ENCODE measurements around the gene ROPN1L. TPM values are rescaled to one million over a fixed set of nuclear protein-coding genes. Genes with fewer than 3 reads are reported as not detected.

The ROPN1L gene
- total RNA-seq, 1 donor from 2014 or later, result not detected

DNA sequence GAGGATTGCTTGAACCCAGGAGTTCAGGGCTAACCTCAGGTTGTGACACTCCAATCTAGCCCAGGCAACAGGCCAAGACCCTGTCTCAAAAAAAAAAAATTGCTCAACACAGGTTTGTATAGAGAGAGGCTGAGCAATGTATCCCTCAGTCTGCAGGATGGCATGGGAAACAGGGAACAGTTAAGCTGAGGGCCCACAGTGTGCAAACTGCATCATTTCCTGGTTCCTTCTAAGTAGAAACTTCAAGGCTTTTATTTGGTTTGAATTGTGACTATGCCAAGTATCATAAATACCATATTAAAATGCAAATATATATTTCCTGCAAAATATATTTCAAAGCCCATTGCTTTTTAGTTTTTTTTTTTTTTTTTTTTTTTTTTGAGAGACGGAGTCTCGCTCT is 13.7 kb upstream of the ROPN1L start:
- no peak for DNase-seq (ENCODE audit: low spot score)

DNA sequence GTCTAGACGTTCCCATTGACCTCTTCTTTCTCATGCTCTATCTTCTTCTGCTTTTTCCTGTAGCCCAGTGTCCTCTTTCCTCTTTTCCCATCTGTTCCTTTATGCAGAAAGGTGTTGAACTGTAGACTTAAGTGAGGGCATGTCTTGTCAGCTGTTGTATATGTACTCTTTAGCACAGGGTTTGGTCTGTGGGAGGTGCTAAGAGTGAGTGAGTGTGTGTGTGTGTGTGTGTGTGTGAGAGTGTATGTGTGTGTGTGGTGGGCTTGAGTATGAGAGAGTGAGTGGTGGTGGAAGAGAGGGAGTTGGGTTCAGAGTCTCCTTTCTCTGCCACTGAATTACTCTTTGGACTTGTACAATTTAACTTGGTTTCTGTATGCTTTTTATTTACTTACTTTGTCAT is 10.3 kb upstream of the ROPN1L start:
- no peak for DNase-seq (ENCODE audit: low spot score)

GRCh38 chr5:10432059-10433008 is 9.3 kb upstream of the ROPN1L start:
- DNase-seq (ENCODE audit: low spot score), result no peak

DNA sequence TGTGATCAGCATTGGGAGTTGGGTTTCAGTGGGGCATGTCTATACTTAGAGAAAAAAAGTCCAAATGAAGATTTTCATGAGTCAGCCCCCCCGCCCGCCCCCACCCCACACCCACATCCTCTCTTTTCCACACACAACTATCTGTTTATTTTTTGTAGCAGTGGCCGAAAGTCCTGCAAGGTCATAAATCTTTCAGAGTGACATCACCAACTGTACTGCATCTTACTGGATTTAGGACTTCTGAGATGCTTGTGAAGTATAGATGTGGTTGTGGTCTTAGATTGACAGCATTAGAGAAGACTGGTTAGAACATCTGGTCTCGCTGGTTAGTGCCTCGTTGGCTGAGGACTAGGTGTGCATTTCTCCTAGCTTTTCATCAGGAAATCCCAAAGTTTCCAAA is 7.3 kb upstream of the ROPN1L start:
- no peak for DNase-seq (ENCODE audit: low spot score)

DNA sequence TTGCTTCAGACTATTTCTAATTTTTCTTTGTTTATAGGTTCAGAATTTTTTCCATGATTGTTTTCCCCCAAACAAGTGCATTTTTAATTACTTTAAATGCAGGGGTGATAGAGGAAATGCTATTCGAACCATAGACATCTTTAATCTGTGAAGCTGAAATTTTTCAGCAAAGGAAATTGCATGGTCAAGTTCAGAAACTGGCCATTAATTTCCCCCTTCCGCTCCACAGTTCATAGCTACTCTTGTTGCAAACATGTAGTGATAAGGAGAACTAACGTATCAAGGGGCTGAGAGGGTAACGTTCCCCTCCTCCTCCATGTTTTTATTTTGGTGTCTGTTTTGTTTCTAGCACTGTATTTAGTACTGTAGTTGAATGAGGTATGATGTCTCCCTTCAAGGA is 3.4 kb upstream of the ROPN1L start:
- no peak for DNase-seq (ENCODE audit: low spot score)

DNA sequence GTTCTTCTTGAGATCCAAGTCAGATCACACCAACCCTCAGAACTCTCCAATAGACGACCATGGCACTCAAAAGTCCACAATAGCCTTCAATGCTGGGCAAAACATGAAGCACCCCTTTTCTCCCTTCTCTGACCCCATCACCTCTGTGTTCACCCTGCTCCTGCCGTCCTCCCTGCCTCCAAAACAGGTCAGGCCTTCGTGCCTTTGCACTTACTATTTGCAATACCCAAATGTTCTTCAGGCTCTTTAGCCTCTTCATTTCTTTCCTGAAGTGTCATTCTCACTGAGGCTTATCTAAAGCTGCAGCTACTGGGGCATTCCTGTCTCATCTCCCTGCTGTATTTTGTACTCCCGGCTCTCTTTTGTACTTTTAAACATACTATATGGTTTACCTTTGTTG is 2.0 kb upstream of the ROPN1L start:
- DNase-seq (ENCODE audit: low spot score), result no peak

- no peak for DNase-seq (ENCODE audit: low spot score)
Observed at GRCh38 chr5:10440367-10440990, 1.2 kb upstream of the ROPN1L start.

- DNase-seq (ENCODE audit: low spot score), result no peak
Observed at GRCh38 chr5:10441992-10442435, 335 bp downstream of the ROPN1L start.

DNA sequence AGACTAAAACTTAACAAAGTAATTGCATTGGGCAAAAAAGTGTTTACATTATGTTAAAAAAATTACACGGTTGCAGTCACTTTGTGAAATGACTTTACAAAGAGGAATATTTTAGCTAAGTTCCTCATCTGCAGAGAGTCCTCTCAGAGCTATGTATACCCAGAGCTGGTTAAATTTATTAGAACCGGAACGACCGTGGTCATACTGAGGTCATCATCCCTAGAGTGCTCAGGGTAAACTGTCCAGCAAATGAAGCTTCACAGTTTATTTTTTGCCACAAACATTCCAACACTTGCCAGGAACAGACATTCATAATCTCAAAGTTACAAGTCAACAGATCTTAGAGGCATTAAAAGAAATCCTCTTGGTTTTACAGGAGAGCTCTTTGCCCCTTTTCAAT is 897 bp downstream of the ROPN1L start:
- DNase-seq (ENCODE audit: low spot score), result no peak

DNA sequence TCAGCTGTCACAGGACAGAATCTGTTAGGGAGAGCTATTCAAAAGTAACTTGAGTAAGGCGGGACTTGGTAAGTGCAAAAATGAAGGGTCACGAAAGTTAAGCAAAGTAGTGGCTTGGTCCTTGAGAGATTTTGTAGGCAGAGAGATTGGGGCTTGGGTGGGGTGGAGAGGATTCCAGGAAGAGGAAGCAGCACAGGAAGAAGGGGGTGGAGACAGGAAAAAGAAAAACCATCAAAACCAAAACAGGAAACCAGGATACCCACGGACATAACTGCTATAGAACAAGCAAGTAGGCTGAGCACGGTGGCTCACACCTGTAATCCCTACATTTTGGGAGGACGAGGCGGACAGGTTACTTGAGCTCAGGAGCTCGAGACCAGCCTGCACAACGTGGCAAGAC is 3.7 kb downstream of the ROPN1L start:
- no peak for DNase-seq (ENCODE audit: low spot score)

DNA sequence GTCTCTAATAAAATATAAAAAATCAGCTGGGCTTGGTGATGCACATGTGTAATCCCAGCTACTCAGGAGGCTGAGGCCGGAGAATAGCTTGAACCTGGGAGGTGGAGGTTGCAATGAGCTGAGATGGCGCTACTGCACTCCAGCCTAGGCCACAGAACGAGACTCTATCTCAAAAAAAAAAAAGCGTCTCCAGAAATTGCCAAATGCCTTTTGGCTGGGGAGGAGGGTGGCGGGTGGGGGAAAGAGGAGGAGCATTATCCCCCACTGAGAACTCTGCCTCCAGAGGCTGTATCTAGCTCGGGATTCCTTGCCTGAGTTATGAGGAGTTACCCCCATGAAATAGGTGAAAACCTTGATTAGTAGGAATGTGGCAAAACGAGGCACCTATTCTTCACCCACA is 4.8 kb downstream of the ROPN1L start:
- DNase-seq (ENCODE audit: low spot score), result no peak

- DNase-seq (ENCODE audit: low spot score), result no peak
Observed at GRCh38 chr5:10447041-10447440, 5.4 kb downstream of the ROPN1L start.

- DNase-seq (ENCODE audit: low spot score), result peak; percentile 25
Observed at GRCh38 chr5:10448754-10449360, 7.2 kb downstream of the ROPN1L start.

- no peak for DNase-seq (ENCODE audit: low spot score)
Observed at GRCh38 chr5:10451137-10451824, 9.6 kb downstream of the ROPN1L start.

GRCh38 chr5:10452768-10453331 is 11.2 kb downstream of the ROPN1L start:
- DNase-seq (ENCODE audit: low spot score), result no peak

GRCh38 chr5:10453545-10453944 is 11.9 kb downstream of the ROPN1L start:
- DNase-seq (ENCODE audit: low spot score), result no peak

GRCh38 chr5:10454591-10455276 is 13.1 kb downstream of the ROPN1L start:
- DNase-seq (ENCODE audit: low spot score), result no peak

DNA sequence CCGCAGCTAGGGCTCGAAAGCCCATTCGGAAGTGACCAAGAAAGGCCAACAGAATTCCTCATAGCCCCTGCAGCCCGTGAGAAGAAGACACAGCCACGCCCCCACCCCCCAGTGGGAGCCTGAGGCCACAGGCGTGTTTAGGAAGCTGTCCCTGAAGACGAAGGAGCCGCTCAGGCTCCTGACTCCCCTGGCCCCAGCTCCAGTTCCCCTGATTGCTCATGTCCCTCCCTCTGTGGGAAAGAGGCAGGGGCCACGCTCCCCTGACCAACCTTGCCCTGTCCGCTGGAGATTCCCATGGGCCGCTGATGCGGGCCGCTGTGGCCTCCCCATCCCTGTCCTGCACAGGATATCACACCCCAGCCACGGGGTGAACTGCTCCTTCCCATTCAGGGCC is 13.6 kb downstream of the ROPN1L start:
- no peak for DNase-seq (ENCODE audit: low spot score)

DNA sequence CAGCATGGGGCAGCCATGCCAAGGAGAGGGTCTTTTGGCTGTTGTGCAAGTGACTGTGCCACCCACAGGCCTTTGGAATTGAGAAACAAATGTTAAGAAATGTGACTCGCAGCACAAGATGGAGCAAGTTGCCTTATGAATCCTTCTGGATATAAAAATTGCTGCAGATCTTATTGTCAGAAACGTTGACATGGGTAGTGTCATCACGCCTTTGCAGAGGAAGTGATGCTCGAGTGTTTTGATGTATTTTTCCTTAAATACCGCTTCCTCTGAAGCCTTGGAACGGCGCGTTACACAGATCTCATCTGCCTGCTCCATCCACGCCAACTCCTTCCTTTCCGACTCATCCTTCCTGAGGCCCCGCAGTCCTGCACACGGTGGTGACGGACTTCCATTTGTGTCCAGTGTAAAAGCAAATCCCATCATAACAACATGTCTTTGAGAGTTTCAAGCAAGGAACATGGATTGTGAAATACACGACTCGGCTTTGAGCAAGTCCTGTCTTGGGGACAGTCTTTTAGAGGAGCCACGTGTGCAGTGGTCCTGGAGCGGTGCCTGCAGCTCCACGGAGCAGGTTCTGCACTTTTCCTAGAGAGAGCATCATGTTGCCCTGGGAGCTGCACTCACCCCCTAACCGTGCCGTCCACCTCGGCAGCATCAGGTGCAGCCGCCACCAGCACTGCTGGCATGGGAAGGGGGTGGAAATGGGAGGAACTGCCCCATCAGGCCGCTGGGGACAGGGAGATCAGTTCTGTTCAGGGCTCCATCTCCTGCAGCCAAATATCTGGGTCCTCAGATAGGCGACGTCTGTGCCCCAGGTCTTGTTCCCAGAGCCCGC is 15.1 kb downstream of the ROPN1L start:
- no peak for DNase-seq (ENCODE audit: low spot score)

Measured in ureter (tissue), 1 donor.